Uterus (tissue), 2 donors: Measurements from ENCODE around the gene PPFIA4.

Experiments
- POLR2A ChIP-seq, 2 donors: fragments of 450-650 bp; IDR thresholded peaks; one replicate each; pipeline ENCODE4 v1.6.1; 2016; ENCODE audit warnings: antibody characterized with exemption in 2 of 2, mild to moderate bottlenecking in 1 of 2, moderate library complexity in 1 of 2
- TF ChIP-seq, protein P1 (sequence below), 4 experiments: fragments of 200-600 bp in 2 of 4; fragments of 450-650 bp in 2 of 4; sonication (generic) in 2 of 4; IDR thresholded peaks; one replicate each; pipeline ENCODE4 v1.5.1; 2016 to 2019; ENCODE audit warnings: antibody characterized with exemption in 4 of 4, mild to moderate bottlenecking in 2 of 4, moderate library complexity in 1 of 4

DNA sequence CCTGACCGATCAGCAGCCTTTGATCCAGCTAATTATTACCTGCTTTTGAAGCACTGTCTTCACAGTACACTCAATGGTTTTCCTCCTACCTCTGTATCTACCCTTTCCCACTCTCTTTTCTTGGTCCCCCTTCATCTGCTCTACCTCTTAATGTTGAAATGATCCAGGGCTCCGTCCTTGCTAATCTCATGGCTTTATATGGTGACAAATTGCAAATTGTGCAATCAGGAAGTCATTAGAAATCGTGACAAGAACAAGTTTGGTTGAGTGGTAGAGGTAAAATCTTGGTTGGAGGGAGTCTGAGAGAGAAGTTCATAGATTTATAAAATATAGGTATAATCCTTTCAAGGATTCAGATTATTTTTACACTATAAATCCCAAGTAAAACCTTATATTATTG is 49.7 kb upstream of the PPFIA4 start:
- TF ChIP-seq, protein P1, sequence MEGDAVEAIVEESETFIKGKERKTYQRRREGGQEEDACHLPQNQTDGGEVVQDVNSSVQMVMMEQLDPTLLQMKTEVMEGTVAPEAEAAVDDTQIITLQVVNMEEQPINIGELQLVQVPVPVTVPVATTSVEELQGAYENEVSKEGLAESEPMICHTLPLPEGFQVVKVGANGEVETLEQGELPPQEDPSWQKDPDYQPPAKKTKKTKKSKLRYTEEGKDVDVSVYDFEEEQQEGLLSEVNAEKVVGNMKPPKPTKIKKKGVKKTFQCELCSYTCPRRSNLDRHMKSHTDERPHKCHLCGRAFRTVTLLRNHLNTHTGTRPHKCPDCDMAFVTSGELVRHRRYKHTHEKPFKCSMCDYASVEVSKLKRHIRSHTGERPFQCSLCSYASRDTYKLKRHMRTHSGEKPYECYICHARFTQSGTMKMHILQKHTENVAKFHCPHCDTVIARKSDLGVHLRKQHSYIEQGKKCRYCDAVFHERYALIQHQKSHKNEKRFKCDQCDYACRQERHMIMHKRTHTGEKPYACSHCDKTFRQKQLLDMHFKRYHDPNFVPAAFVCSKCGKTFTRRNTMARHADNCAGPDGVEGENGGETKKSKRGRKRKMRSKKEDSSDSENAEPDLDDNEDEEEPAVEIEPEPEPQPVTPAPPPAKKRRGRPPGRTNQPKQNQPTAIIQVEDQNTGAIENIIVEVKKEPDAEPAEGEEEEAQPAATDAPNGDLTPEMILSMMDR (IDR thresholded peaks at IDR 0.05), result no peak
- TF ChIP-seq POLR2A (IDR thresholded peaks at IDR 0.05), result no peak
